IPS-NIHi11 (cell line): Measurements from ENCODE around the gene CHRNA1.
A peak's percentile ranks its signal among the peaks of the same experiment; 100 is the strongest.
"Not testable (repeated sequence)": the region's sequence is repeated elsewhere in the genome, so short reads cannot be mapped to it uniquely, and the experiment has no call there.

Source experiments
- DNase-seq: peaks from one replicate; pipeline ENCODE4 v3.0.0; 2012; ENCODE audit warnings: mixed read lengths, low spot score

Gene CHRNA1

DNA sequence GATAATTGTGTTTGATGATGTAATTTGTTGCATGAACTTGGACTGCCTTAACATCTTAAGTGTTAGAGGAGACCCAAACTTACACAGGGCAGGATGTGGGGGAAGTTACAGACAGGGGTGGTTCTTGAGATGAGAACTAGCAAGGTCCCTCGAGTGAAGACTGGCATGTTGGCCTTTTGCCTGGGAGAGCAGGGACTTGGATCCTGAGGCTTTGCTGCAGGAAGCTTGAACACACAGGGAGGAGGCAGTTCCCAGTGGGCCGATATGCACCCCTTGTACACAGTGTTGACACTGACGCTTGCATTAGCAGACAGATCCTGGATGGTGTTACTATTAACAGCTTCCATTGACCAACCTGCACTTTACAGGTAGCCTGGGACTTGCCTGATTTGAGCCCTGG is 47.5 kb downstream of the CHRNA1 start:
- no peak for DNase-seq

DNA sequence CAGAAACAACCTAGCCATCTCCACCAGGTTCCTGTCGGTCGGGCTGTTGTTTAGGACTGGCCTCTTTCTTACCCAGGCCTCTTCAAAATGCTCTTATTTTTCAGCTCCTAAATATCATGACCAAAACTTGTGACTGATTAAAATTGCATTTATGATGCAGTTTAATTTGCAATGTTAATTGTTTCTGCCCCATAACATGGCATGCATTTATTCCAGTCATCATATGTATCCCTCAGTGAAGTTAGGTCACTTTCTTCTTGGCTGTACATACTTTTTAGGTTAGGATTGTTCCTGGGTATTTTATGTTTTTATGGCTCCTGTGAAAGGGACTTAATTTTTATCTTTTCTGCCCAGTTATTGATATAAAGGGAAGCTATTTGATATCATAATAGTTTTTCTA is 50.6 kb downstream of the CHRNA1 start:
- DNase-seq = no peak

DNA sequence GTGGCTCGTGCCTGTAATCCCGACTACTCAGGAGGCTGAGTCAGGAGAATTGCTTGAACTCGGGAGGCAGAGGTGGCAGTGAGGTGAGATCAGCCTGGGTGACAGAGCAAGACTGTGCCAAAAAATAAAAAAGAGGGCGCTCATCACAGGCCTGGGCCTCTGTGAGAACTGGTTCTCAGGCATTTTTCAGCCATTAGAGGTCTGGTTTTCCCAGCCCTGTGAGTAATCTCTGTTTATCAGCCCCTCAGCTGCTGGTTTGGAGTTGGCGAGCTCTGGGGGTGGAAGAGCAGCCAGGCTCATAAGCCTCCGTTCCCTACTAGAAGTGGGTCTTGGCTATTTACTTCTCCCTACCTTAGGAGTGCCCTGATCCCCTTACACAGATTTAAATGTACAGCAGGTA is 53.1 kb downstream of the CHRNA1 start:
- DNase-seq = no peak

DNA sequence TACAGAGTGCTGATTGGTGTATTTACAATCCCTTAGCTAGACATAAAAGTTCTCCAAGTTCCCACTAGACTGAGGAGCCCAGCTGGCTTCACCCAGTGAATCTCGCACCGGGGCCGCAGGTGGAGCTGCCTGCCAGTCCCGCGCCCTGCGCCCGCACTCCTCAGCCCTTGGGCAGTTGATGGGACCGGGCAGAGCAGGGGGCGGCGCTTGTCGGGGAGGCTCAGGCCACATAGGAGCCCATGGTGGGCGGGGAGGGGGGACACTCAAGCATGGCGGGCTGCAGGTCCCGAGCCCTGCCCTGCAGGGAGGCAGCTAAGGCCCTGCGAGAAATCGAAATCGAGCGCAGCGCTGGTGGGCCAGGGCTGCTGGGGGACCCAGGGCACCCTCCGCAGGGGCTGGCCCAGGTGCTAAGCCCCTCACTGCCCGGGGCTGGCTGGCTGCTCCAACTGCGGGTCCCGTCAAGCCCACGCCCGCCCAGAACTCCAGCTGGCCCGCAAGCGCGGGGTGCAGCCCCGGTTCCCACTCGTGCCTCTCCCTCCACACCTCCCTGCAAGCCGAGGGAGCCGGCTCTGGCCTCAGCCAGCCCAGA is 54.8 kb downstream of the CHRNA1 start:
- DNase-seq = not testable (repeated sequence)

DNA sequence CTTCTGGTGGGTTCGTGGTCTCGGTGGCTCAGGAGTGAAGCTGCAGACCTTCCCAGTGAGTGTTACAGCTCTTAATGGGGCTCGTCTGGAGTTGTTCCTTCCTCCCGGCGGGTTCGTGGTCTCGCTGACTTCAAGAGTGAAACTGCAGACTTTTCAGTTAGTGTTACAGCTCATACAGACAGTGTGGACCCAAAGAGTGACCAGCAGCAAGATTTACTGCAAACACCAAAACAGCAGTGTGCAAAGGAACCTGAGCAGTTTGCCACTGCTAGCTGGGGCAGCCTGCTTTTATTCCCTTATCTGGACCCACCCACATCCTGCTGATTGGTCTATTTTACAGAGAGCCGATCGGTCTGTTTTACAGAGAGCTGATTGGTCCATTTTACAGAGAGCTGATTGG is 55.6 kb downstream of the CHRNA1 start:
- no peak for DNase-seq

DNA sequence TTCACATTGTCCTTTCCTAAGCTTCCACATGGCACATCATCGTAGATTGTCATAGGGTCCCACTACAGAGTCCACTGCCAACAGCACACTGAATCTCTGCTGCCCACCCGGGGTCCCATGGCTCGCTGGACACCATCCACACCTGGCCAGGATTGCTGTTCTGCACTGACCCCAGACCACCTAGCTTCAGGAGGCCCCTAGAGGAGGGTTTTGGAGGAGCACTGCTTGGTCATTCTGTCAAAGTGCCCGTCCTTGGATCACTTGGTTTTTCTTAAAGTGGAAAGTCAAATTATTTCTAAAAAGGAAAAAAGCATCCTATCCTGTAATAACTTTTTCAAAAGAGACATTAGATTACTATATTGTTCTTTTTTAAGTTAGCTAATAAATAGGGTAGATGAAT is 59.0 kb downstream of the CHRNA1 start:
- peak; percentile 30 for DNase-seq

DNA sequence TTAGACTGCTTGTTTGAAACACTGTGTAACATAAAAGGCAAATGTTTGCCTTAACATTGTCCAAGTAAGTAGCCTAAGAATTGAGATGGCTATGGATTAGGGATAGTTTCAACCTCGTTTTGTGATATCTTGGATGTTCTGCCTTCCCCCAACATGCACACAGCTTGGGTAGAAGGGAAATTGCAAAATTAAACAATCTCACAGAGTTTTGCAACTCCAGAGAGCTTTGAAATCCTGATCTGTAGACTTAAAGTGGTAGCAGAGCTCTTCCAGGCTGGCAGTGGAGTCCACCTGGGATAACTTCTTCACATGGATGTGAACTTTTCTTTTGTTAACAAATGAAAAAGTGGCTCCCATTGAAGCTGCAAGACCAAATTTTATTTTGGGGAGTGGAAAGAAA is 59.6 kb downstream of the CHRNA1 start:
- DNase-seq = no peak

DNA sequence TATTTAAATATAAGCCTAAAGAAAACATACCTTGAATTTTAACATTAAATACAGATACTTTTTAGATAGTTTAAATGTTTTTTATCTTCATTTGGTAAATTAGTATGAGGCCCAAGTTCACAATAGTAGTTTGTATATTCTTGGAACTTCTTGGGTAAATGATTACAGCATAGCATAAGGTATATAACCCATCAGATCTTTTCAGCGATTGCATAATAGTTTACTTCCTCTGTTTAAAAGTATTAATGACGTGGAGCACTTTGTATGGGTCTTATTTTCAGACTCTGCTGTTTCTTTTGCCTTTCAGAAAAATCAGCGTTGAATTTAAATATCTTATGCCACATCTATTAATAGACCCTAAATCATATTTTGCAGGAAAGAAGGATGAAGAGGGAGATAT is 60.2 kb downstream of the CHRNA1 start:
- no peak for DNase-seq

DNA sequence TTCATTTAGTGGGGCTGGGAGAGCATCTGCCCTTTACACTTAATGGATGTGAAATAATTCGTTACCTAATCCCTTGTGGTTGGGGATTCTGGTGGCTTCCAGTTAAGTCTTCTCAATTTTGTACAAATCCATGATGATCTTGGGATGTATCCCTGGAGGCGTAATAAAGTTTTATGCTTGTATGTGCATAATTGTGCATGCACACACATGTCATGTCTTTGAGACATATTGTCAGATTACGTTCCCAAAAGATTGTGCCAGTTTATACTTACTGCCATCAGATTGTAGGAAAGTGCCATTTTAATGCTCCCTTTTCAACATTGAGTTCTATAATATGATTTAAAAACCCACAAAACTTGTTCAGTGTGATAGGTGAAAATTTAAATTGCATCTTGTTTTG is 60.8 kb downstream of the CHRNA1 start:
- DNase-seq = no peak

DNA sequence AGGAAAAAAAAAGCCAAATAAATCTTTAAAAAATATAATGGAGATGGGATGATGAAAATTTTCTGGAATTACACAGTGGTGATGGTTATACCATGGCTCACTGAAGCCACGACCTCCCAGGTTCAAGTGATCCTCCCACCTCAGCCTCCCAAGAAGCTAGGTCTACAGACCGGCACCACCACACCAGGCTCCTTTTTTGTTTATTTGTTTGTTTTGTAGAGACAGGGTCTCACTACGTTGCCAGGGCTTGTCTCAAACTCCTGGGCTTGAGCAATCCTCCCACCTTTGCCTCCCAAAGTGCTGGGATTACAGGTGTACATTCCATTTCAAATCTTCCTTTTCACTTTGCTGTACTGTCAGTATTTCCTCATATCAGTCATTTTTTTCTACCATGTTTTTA is 61.7 kb downstream of the CHRNA1 start:
- no peak for DNase-seq

DNA sequence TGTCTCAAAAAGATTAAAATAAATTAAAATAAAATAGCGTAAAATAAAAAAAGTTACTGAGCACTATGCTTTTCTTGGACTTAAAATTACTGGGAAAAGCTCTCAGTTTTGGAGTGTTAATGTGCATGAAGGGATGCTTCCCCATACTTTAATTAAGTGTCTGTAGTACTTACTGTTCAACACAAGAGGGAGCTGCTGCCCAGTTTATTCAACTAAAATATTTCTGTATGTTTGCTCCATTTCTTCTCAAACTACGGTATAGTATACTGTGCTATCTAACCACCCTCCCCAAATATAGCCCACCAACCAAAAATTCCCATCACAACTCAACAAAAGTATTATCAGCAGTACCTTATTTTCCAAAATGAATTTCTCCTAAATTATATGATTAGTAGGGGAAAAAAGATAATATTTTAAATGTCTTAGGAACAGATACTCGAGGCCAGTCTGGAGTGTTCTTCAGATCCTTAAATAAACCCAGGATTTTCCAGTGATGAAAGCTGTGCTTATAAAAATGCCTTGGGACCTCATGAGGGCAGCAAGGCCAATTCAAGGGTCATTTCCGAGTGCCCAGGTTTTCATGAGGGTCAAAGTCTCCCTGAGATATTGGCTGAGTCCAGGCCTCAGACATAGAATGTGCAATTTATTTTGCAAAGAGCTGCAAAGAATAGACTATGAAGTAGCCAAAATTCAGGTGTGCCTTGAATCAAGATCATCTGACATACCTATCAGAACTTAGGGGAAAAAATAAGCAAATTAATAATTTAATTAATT is 64.1 kb downstream of the CHRNA1 start:
- DNase-seq = peak; percentile 72
